ENCODE results near the gene MRPL54.
"Not testable (repeated sequence)": the region's sequence is repeated elsewhere in the genome, so short reads cannot be mapped to it uniquely, and the experiment has no call there.

- TF ChIP-seq POU6F1 (CRISPR knock-in tag; IDR thresholded peaks at IDR 0.05; ENCODE audit: borderline replicate concordance, low read depth); SNAI2 (CRISPR knock-in tag; IDR thresholded peaks at IDR 0.05); CSDC2 (CRISPR knock-in tag; IDR thresholded peaks at IDR 0.05); ARNTL (CRISPR knock-in tag; IDR thresholded peaks at IDR 0.05; ENCODE audit: borderline replicate concordance, low read depth); ZNF565 (CRISPR knock-in tag; conservative IDR thresholded peaks at IDR 0.05; ENCODE audit: low read depth); ZNF70 (CRISPR knock-in tag; IDR thresholded peaks at IDR 0.05); RARB (CRISPR knock-in tag; IDR thresholded peaks at IDR 0.05); TOX (CRISPR knock-in tag; IDR thresholded peaks at IDR 0.05; ENCODE audit: borderline replicate concordance): not testable (repeated sequence)
- TF ChIP-seq, protein P1, sequence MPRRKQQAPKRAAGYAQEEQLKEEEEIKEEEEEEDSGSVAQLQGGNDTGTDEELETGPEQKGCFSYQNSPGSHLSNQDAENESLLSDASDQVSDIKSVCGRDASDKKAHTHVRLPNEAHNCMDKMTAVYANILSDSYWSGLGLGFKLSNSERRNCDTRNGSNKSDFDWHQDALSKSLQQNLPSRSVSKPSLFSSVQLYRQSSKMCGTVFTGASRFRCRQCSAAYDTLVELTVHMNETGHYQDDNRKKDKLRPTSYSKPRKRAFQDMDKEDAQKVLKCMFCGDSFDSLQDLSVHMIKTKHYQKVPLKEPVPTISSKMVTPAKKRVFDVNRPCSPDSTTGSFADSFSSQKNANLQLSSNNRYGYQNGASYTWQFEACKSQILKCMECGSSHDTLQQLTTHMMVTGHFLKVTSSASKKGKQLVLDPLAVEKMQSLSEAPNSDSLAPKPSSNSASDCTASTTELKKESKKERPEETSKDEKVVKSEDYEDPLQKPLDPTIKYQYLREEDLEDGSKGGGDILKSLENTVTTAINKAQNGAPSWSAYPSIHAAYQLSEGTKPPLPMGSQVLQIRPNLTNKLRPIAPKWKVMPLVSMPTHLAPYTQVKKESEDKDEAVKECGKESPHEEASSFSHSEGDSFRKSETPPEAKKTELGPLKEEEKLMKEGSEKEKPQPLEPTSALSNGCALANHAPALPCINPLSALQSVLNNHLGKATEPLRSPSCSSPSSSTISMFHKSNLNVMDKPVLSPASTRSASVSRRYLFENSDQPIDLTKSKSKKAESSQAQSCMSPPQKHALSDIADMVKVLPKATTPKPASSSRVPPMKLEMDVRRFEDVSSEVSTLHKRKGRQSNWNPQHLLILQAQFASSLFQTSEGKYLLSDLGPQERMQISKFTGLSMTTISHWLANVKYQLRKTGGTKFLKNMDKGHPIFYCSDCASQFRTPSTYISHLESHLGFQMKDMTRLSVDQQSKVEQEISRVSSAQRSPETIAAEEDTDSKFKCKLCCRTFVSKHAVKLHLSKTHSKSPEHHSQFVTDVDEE (CRISPR knock-in tag; IDR thresholded peaks at IDR 0.05), result not testable (repeated sequence)
Observed at GRCh38 chr19:3816148-3816547, 53.7 kb downstream of the MRPL54 start.
